GOT3 (cell line): ENCODE measurements around the gene B3GNT3.
A peak's percentile ranks its signal among the peaks of the same experiment; 100 is the strongest.
"Not testable (repeated sequence)": the region's sequence is repeated elsewhere in the genome, so short reads cannot be mapped to it uniquely, and the experiment has no call there.

Source experiments
- DNase-seq: peaks from one replicate; lab custom pipeline; 2025; ENCODE audit warnings: mixed read lengths; lab: John Stamatoyannopoulos, UW

B3GNT3 gene

GRCh38 chr19:17766543-17767131 lies 28.3 kb upstream of the B3GNT3 start:
- DNase-seq, result no peak

GRCh38 chr19:17767559-17767958 lies 27.4 kb upstream of the B3GNT3 start:
- no peak for DNase-seq

- DNase-seq, result no peak
Measured at GRCh38 chr19:17770613-17771012, 24.3 kb upstream of the B3GNT3 start.

GRCh38 chr19:17772172-17772571 lies 22.8 kb upstream of the B3GNT3 start:
- no peak for DNase-seq

- DNase-seq, result no peak
Measured at GRCh38 chr19:17775245-17775927, 19.6 kb upstream of the B3GNT3 start.

GRCh38 chr19:17775991-17776803 lies 18.7 kb upstream of the B3GNT3 start:
- no peak for DNase-seq

GRCh38 chr19:17777840-17778239 lies 17.1 kb upstream of the B3GNT3 start:
- not testable (repeated sequence) for DNase-seq

- DNase-seq, result no peak
Measured at GRCh38 chr19:17778251-17778967, 16.5 kb upstream of the B3GNT3 start.

GRCh38 chr19:17778968-17779929 lies 15.7 kb upstream of the B3GNT3 start:
- DNase-seq, result no peak

- DNase-seq, result no peak
Measured at GRCh38 chr19:17780781-17781180, 14.2 kb upstream of the B3GNT3 start.

- not testable (repeated sequence) for DNase-seq
Measured at GRCh38 chr19:17783721-17784120, 11.2 kb upstream of the B3GNT3 start.

GRCh38 chr19:17784201-17785008 lies 10.5 kb upstream of the B3GNT3 start:
- peak; percentile 36 for DNase-seq

- no peak for DNase-seq
Measured at GRCh38 chr19:17787274-17787913, 7.5 kb upstream of the B3GNT3 start.

- DNase-seq, result no peak
Measured at GRCh38 chr19:17788632-17789031, 6.3 kb upstream of the B3GNT3 start.

GRCh38 chr19:17790059-17790780 lies 4.7 kb upstream of the B3GNT3 start:
- no peak for DNase-seq

- no peak for DNase-seq
Measured at GRCh38 chr19:17794412-17794730, 567 bp upstream of the B3GNT3 start.

GRCh38 chr19:17795495-17795856 lies 538 bp downstream of the B3GNT3 start:
- DNase-seq, result no peak

GRCh38 chr19:17796013-17796837 lies 1.3 kb downstream of the B3GNT3 start:
- no peak for DNase-seq
